NCI-H524 treated with DMSO at 0.1 percent for 48 hours (cell line): ENCODE measurements around the gene AGBL3.
"Not testable (repeated sequence)": the region's sequence is repeated elsewhere in the genome, so short reads cannot be mapped to it uniquely, and the experiment has no call there.

Experiments
- DNase-seq: peaks from one replicate; lab custom pipeline; 2025; lab: John Stamatoyannopoulos, UW

AGBL3 gene

DNA sequence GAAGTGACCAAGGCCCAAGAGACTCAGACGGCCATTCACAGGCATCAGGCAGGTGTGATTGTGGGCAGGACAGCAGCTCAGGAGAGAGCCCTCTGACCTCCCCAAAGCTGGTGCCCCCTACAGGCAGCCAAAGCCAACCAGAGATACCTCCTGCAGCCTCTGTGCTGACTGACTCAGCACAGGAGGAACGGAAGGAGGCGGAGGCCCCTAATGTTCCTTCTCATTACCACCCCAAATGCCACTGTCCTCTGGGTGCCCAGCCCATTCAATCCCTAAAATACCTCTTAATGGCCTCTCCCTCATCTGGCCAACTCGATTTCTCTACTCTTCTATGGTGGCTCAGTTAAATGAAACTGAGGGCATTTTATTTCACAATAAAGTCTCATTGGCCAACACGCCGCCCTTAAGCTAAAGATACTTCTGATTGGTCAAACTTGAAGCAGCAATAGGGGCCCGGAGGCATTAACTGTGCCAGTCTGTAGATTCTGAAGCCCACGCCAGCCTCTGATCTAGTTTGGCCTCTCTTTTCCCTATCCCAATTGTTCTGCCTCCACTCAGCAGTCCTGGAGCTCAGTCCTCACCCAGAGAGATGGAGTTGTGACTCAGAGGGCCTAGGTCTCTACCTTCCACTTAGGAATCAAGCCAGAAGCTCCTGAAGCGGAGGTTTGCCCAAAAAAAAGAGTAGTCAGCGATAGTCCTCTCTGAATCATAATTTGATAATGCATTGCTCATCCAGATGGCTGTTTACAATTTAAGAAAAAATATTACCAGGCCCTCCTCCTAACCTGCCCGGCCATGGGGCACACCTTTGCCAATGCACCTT lies 183.0 kb downstream of the AGBL3 start:
- DNase-seq: no peak

DNA sequence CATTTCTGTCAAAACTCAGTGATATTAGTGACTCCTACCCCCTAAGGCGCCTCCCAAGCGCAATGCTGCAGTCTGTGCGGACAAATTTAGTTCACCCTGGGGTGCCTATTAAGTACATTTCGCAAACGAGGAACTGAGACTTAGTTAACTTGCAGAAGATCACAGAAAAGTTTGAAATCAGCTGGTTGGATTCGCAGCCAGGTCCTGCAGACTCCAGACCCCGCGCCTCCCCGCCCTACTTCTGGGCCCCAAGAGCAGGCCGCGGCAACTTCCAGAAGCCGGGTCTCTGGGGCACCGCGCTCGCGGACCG lies 183.6 kb downstream of the AGBL3 start:
- no peak for DNase-seq

- DNase-seq: peak; percentile 66
Observed at GRCh38 chr7:135170274-135170997, 184.1 kb downstream of the AGBL3 start, which contains the start of gene CYREN. TSS of gene CYREN (minus strand) at chr7:135170707. CDS start at chr7:135168922, 1,785 bp downstream.

DNA sequence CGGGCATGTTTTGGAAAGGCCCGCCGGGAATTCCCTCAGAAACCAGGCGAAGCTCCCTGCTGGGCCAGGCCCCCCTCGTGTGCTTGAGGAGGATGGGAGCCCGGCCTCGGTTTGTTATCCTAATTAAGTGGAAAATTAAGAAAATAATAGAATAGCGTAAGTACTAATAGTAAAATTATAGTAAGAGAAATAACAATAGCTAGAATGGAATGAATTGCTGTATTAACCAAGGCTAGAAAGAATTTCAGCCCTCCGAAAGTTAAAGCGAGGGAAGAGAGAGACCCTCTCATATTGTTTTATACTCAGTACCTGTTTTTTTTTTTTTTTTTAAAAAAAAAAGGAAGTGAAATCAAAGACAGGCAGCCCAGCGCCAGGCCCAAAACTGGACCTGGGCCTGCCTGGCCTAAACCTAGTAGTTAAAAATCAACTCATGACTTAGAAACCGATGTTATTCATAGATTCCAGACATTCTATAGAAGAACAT lies 184.7 kb downstream of the AGBL3 start:
- DNase-seq: not testable (repeated sequence)

GRCh38 chr7:135171581-135172291 lies 185.4 kb downstream of the AGBL3 start:
- not testable (repeated sequence) for DNase-seq

DNA sequence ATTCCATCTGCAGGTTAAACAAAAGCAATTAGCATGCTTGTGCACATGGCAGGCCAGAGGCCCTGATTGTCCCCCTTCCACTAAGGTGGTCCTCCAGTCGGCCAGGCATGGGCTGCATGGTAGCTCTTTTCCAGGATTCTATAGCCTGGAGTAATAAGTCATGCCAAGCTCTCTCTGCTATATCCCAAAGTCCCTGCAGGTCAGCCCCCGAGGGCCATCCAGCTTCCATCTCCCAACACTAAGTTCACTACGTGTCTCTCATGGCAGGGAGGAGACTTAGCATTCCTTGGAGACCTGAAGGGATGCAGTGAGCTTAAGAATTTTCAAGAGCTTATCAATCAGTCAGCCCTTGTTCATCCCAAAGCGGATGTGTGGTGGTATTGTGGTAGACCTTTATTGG lies 187.6 kb downstream of the AGBL3 start:
- not testable (repeated sequence) for DNase-seq

GRCh38 chr7:135174941-135175340 lies 188.6 kb downstream of the AGBL3 start:
- DNase-seq: no peak

GRCh38 chr7:135175931-135176330 lies 189.6 kb downstream of the AGBL3 start:
- no peak for DNase-seq

GRCh38 chr7:135177028-135177696 lies 190.9 kb downstream of the AGBL3 start:
- no peak for DNase-seq

- no peak for DNase-seq
Observed at GRCh38 chr7:135178364-135178763, 192.1 kb downstream of the AGBL3 start.

DNA sequence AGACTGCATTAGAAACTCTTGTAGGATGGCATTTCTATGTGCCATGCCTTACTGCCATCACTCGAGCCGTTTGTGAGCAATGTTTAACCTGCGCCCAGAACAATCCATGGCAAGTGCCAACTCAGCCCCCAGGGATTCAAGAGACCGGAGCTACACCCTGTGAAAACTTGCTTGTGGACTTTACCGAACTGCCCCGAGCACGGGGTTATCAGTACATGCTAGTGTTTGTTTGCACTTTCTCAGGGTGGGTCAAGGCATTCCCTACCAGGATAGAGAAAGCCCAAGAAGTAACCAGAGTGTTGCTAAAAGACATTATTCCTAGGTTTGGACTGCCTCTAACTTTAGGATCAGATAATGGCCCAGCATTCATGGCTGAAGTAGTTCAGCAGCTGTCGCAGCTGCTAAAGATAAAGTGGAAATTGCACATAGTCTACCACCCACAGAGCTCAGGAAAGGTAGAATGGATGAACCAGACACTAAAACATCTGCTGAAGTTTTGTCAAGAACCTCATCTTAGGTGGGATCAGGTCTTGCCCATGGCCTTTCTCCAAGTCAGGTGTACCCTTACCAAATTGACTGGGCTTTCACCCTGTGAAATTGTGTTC lies 193.1 kb downstream of the AGBL3 start:
- no peak for DNase-seq

DNA sequence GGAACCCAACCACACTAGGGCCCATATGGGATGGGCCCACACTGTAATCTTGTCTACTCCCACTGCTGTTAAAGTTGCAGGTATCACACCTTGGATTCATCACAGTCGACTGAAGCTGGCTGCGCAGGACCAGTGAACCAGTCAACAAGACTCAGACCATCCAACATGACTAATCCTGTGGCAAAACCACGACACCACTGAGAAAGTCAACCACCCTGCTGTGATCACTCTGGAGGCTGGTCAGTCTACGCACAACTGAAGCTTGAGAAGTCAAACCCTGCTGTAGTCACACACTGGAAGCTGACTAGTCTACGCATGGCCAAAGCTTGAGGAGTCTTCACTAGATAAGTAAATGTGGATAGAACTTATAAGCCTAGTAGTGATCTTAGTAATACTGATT lies 193.8 kb downstream of the AGBL3 start:
- no peak for DNase-seq

DNA sequence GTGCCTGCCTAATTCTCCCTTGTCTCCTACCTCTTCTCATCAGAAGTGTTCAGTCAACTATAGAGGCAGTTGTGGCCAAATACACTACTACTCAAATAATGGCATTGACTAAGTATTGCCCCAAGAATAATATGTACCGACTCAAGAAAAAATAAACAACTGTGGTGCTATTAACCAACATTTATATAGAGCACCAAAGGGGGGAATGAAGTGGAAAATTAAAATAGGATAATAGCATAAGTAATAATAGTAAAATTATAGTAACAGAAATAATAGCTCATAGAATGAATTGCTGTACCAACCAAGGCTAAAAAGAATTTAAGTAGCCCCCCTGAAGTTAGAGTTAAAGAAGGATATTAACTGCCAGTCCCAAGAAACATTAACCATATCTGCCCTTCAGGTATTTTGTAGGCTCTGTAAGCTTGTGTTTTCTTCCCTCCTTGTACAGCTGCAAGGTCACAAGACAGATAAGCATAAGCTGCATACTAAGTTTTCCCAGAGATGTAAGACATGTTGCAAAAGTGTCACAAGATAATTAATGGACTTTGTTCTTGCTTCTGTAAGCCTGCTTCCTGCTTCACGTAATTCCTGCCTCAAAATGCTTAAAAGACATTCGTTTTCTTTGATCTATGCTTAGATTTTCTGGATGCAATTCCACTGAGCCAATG lies 195.1 kb downstream of the AGBL3 start:
- DNase-seq: no peak

DNA sequence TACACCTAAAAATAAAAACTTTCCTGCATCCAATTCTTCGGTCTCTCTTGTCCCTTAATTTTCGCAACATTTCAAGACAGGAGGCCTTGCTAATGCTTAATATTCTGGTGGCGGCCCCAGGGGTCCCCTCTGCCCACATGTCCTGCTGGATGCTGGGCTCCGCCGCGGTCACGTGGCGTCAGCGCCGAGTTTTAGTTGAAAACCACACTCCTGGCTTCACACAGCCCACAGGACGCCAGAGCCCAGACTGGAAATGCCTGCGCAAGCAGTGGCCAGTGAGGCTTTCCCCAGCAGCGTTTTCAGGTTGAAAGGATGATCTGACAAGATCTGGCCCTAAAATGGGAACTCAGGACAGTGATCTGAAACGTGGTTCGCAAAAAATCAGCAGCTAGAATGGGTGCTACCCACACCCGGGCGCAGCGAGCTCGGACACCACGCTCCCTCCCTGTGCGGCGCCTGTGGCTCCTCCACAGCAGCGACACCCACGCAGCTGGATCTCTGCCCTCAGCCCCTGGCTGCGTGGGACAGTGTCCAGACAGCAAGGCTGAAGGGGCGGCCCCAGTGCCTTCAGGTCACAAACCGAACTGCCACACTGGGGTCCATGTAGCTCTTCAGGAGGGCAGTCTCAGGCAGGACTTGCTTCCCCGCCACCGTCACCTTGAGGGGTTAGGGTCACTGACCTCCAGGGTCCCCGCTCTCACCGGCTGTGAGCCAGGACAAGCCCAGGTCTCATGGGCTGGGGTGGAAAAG lies 195.8 kb downstream of the AGBL3 start:
- no peak for DNase-seq

DNA sequence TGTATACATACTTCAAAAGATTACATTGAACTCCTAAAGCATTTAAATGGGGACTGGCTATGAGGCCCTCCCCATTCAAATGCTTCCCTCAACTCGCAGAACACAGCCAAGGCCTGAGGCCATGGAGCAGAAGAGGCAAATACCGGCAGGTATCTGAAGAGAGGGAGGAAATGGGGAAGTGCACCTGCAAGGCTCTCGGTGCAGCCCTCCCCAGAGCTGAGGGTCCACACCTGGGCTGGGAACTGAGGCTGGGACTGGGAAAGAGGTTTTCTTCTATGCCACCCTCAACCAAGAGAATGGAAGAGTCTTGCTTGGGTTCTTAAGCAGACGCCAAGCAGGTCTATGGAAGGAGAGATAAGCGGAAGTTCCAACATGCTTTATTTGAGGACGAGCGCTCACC lies 197.2 kb downstream of the AGBL3 start:
- DNase-seq: no peak

- DNase-seq: no peak
Observed at GRCh38 chr7:135184254-135184841, 198.0 kb downstream of the AGBL3 start.
